Thoracic aorta (tissue), 2 donors: ENCODE results near the gene BEND5. TPM values are rescaled to one million over a fixed set of nuclear protein-coding genes. Genes with fewer than 3 reads are reported as not detected.

Experiments
- ATAC-seq: fragments of 150-250 bp; one replicate; pipeline ENCODE4 v1.8.0; 2017; ENCODE audit warnings: low read depth; ENCODE audit not compliant: insufficient number of reproducible peaks, low FRiP score
- DNase-seq: peaks from one replicate; pipeline ENCODE4 v3.0.0-alpha.2; 2020; ENCODE audit warnings: low spot score
- H3K27ac ChIP-seq, 2 donors: fragments of 200-600 bp; sonication (generic); 1 replicate in 1 of 2; 2 replicates in 1 of 2; pipeline ENCODE4 v1.5.1; 2016; ENCODE audit warnings: mild to moderate bottlenecking in 2 of 2, moderate library complexity in 2 of 2
- H3K27me3 ChIP-seq: fragments of 200-600 bp; sonication (generic); replicated peaks from 2 replicates; pipeline ENCODE4 v1.6.0; 2016; ENCODE audit warnings: mild to moderate bottlenecking; ENCODE audit not compliant: insufficient read depth
- H3K36me3 ChIP-seq: fragments of 200-600 bp; sonication (generic); one replicate; pipeline ENCODE4 v1.5.1; 2016
- H3K4me1 ChIP-seq, 2 donors: fragments of 200-600 bp; sonication (generic); 1 replicate in 1 of 2; 2 replicates in 1 of 2; pipeline versions ENCODE4 v1.5.1 to v1.6.0; 2016; ENCODE audit warnings: low read depth in 2 of 2, mild to moderate bottlenecking in 1 of 2; ENCODE audit not compliant: control insufficient read depth in 1 of 2
- H3K4me3 ChIP-seq: fragments of 200-600 bp; sonication (generic); 2 replicates; pipeline ENCODE4 v1.5.1; 2016; ENCODE audit warnings: mild to moderate bottlenecking
- H3K9me3 ChIP-seq: fragments of 200-600 bp; sonication (generic); 2 replicates; pipeline ENCODE4 v1.5.1; 2016
- total RNA-seq, 2 donors: library from RNA; depleted of rRNA; stranded (reverse); fragments of >200 nt; gene quantifications; one replicate each; pipeline versions ENCODE4 v1.1.0 to v1.2.3, GENCODE V29; 2016
- TF ChIP-seq, protein P1 (sequence below): fragments of 200-600 bp; sonication (generic); IDR thresholded peaks from one replicate; pipeline ENCODE4 v1.5.1; 2019; ENCODE audit warnings: antibody characterized with exemption

BEND5 gene
- total RNA-seq, 2 donors from 2014 or later, result 6.5 to 9.5 TPM

DNA sequence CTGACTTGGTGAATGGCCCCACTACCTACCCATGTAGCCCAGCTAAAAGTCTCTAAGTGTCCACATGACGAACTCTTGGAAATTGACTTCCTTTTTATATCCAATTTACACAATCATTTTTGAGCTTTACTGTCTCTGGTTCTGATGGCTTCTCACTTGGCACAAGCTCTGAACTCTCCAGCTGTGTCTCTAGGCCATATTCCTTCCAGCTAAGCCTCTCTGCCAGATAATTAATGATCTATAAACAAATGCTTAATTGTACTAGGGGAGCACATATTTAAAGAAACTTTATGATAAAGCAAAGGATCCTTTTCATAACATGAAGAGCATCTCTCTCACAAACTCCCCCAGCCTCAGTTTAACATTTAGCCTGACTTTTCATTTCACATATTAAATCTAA lies 16.3 kb upstream of the BEND5 start:
- Histone ChIP-seq H3K27me3 (no peaks in the 10 kb centered on the region), H3K4me3 (no peak overlapping the region), H3K4me1 (peaks cover 0 to 22% of the 10 kb centered on the region in 2 donors), H3K36me3 (no peaks in the 10 kb centered on the region), H3K9me3 (no peaks in the 10 kb centered on the region), H3K27ac (no peak overlapping the region)
- DNase-seq, result no peak
- ATAC-seq, result no peak
- TF ChIP-seq, protein P1, sequence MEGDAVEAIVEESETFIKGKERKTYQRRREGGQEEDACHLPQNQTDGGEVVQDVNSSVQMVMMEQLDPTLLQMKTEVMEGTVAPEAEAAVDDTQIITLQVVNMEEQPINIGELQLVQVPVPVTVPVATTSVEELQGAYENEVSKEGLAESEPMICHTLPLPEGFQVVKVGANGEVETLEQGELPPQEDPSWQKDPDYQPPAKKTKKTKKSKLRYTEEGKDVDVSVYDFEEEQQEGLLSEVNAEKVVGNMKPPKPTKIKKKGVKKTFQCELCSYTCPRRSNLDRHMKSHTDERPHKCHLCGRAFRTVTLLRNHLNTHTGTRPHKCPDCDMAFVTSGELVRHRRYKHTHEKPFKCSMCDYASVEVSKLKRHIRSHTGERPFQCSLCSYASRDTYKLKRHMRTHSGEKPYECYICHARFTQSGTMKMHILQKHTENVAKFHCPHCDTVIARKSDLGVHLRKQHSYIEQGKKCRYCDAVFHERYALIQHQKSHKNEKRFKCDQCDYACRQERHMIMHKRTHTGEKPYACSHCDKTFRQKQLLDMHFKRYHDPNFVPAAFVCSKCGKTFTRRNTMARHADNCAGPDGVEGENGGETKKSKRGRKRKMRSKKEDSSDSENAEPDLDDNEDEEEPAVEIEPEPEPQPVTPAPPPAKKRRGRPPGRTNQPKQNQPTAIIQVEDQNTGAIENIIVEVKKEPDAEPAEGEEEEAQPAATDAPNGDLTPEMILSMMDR, result no peak

DNA sequence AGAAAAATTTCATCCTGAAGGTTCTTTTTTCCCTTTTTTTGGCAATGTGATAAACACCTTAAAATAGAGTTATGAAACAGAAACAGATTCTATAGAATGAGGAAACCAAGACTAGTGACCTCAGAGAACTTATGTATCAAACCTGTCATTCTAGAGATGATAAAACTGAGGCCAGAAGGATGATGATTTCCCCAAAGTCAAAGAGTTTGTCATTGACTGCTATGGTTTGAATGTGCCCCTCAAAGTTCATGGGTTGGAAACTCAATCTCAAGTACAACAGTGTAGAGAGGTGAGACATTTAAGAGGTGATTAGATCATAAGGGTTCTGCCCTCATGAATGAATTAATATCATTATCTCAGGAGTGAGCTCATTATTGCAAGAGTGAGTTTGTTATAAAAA lies 13.7 kb upstream of the BEND5 start:
- no peak for ATAC-seq
- H3K27ac ChIP-seq, result peak overlapping the region; percentile 30 to 62

DNA sequence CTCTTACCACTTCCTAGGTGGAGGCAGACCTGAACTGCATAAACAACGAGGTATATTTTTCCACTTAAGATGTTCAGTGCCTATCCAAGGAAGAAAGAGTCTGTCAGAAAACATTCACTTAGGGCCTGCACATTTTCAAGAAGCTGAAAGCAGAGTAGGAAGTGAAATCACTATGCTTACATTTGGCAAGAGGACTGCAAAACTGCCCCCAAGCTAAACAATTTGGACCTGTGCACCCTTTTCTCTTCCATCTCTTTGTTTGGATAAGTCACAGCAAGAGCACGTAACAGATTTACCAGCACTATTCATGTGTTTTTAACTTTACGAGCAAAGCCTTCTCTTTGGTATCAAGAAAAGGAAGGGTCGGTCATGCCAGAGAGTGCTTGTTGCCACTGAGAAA lies 13.2 kb upstream of the BEND5 start:
- H3K9me3 ChIP-seq, result no peaks in the 10 kb centered on the region
- TF ChIP-seq, protein P1, result no peak
- H3K36me3 ChIP-seq, result no peaks in the 10 kb centered on the region
- peak; percentile 39 for ATAC-seq
- no peaks in the 10 kb centered on the region for H3K27me3 ChIP-seq
- H3K27ac ChIP-seq, result peak overlapping the region; percentile 30 to 62
- DNase-seq, result no peak
- H3K4me1 ChIP-seq, result peaks cover 0 to 22% of the 10 kb centered on the region in 2 donors
- no peak overlapping the region for H3K4me3 ChIP-seq

More for the DNA sequence above, 13.7 kb upstream of the BEND5 start:
- Histone ChIP-seq H3K9me3 (no peaks in the 10 kb centered on the region), H3K4me1 (peaks cover 0 to 22% of the 10 kb centered on the region in 2 donors), H3K4me3 (no peak overlapping the region), H3K27me3 (no peaks in the 10 kb centered on the region), H3K36me3 (no peaks in the 10 kb centered on the region)
- no peak for DNase-seq
- TF ChIP-seq, protein P1, result no peak

DNA sequence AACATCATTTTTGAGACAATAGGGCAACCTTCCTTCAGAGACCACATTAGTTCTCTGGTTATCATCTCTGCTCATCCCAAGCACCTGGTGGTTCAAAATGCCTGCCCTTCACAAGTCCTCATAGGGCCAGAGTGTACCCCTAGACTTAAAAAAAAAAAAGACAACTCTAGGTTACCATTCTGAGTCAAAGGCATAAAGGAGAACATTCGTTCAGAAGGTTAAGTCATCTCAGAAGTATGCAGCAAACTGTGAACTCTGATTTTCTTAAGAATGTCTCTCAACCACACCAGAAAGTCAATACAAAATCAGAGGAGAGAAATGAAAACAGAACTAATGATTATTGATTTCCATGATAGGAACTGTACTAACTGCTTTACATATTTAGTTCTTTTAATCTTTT lies 9.2 kb upstream of the BEND5 start:
- TF ChIP-seq, protein P1, result no peak
- ATAC-seq (no peak), DNase-seq (no peak)
- H3K27ac ChIP-seq, result no peak overlapping the region
- no peaks in the 10 kb centered on the region for H3K9me3 ChIP-seq
- H3K27me3 ChIP-seq, result no peaks in the 10 kb centered on the region
- H3K4me1 ChIP-seq, result peaks cover 0 to 17% of the 10 kb centered on the region in 2 donors
- H3K4me3 ChIP-seq, result no peak overlapping the region
- no peaks in the 10 kb centered on the region for H3K36me3 ChIP-seq

DNA sequence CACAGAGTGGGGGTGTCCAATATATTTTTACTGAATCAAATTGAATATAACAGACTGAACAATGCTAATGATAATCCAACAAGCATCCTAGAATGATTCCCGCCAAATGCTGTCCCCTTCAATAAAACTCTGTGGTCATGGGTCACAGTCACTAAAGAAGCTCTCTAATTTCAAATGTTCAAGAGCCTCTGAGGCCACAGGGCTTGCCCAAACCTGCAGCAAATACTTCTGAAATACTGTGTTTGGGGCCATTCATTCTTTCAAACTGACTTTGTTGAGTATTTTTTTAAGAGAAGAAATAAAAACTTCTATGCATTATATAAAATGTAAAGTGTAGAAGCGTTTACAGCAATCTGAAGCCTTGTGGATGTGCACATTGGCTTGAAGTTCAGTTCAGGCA lies 7.6 kb upstream of the BEND5 start:
- Histone ChIP-seq H3K4me3 (no peak overlapping the region), H3K27ac (no peak overlapping the region), H3K9me3 (no peaks in the 10 kb centered on the region), H3K4me1 (peaks cover 0 to 1% of the 10 kb centered on the region in 2 donors), H3K36me3 (no peaks in the 10 kb centered on the region), H3K27me3 (no peaks in the 10 kb centered on the region)
- no peak for DNase-seq
- ATAC-seq, result no peak
- TF ChIP-seq, protein P1, result no peak
